GM21576 (cell line): ENCODE results near the gene FBXL17.

Experiments used
- ATAC-seq: cut with Tn5 transposase; IDR thresholded peaks from one replicate; pipeline ENCODE4 v1.9.1; 2021; ENCODE audit warnings: mild to moderate bottlenecking, moderate library complexity; ENCODE audit not compliant: unreplicated experiment

The FBXL17 gene

GRCh38 chr5:108016101-108016500 is 365.8 kb downstream of the FBXL17 start:
- ATAC-seq = no peak

GRCh38 chr5:108006791-108007190 is 375.1 kb downstream of the FBXL17 start:
- no peak for ATAC-seq

- peak; percentile 88 for ATAC-seq
Observed at GRCh38 chr5:108003178-108003577, 378.7 kb downstream of the FBXL17 start.

- no peak for ATAC-seq
Observed at GRCh38 chr5:108001222-108001621, 380.7 kb downstream of the FBXL17 start.

- ATAC-seq = no peak
Observed at GRCh38 chr5:107997338-107997980, 384.4 kb downstream of the FBXL17 start.

- no peak for ATAC-seq
Observed at GRCh38 chr5:107993341-107993740, 388.6 kb downstream of the FBXL17 start.

- ATAC-seq = no peak
Observed at GRCh38 chr5:107990881-107991810, 390.8 kb downstream of the FBXL17 start.

- ATAC-seq = no peak
Observed at GRCh38 chr5:107985144-107985543, 396.8 kb downstream of the FBXL17 start.

- no peak for ATAC-seq
Observed at GRCh38 chr5:107982703-107983425, 399.0 kb downstream of the FBXL17 start.

GRCh38 chr5:107980923-107981692 is 400.8 kb downstream of the FBXL17 start:
- ATAC-seq = no peak

- no peak for ATAC-seq
Observed at GRCh38 chr5:107979900-107980299, 402.0 kb downstream of the FBXL17 start.

GRCh38 chr5:107979291-107979690 is 402.6 kb downstream of the FBXL17 start:
- no peak for ATAC-seq

GRCh38 chr5:107977550-107978071 is 404.3 kb downstream of the FBXL17 start:
- ATAC-seq = no peak

GRCh38 chr5:107975568-107975967 is 406.3 kb downstream of the FBXL17 start:
- ATAC-seq = no peak

GRCh38 chr5:107971846-107972245 is 410.1 kb downstream of the FBXL17 start:
- no peak for ATAC-seq

GRCh38 chr5:107969847-107970246 is 412.1 kb downstream of the FBXL17 start:
- no peak for ATAC-seq

- ATAC-seq = no peak
Observed at GRCh38 chr5:107968998-107969397, 412.9 kb downstream of the FBXL17 start.

- no peak for ATAC-seq
Observed at GRCh38 chr5:107968406-107968843, 413.5 kb downstream of the FBXL17 start.

- ATAC-seq = no peak
Observed at GRCh38 chr5:107966201-107966600, 415.7 kb downstream of the FBXL17 start.

- no peak for ATAC-seq
Observed at GRCh38 chr5:107964722-107965121, 417.2 kb downstream of the FBXL17 start.
